WTC11 (cell line): ENCODE data around the gene QRFP. TPM values are rescaled to one million over a fixed set of nuclear protein-coding genes. Genes with fewer than 3 reads are reported as not detected.

Experiments
- ATAC-seq: fragments of 200-7000 bp; cut with Tn5 transposase; 2 replicates; pipeline ENCODE4 v1.10.0; 2021; ENCODE audit warnings: mild to moderate bottlenecking, moderate library complexity
- CTCF ChIA-PET: fragments of 300-600 bp; sonication (Branson Sonifier 250); formaldehyde crosslinking; loops from one replicate; lab custom pipeline; 2021; ENCODE audit warnings: antibody characterized with exemption; lab: Charles Lee
- POLR2A ChIA-PET: fragments of 350-600 bp; sonication (Branson Sonifier 250); formaldehyde crosslinking; loops from one replicate; lab custom pipeline; 2021; ENCODE audit warnings: antibody characterized with exemption; lab: Charles Lee
- DNase-seq: peaks from one replicate; pipeline ENCODE4 v3.0.0; 2021; ENCODE audit warnings: low spot score
- H3K27ac Mint-ChIP-seq: 2 replicates; pipeline ENCODE4 v1.8.0; 2021; ENCODE audit warnings: mixed read lengths
- H3K27me3 Mint-ChIP-seq: 2 replicates; pipeline ENCODE4 v1.8.0; 2021; ENCODE audit warnings: low read depth, mild to moderate bottlenecking, moderate library complexity, mixed read lengths
- H3K36me3 Mint-ChIP-seq: 2 replicates; pipeline ENCODE4 v1.8.0; 2021; ENCODE audit warnings: mixed read lengths
- H3K4me1 Mint-ChIP-seq: 2 replicates; pipeline ENCODE4 v1.8.0; 2022; ENCODE audit warnings: mixed read lengths
- H3K4me3 Mint-ChIP-seq: 2 replicates; pipeline ENCODE4 v1.8.0; 2021; ENCODE audit warnings: mild to moderate bottlenecking, moderate library complexity, mixed read lengths
- H3K9me3 Mint-ChIP-seq: 2 replicates; pipeline ENCODE4 v1.8.0; 2021; ENCODE audit warnings: mixed read lengths
- CREM ChIP-seq: sonication (generic); formaldehyde crosslinking; IDR thresholded peaks from 2 replicates; pipeline ENCODE4 v1.8.1; 2022; ENCODE audit warnings: mild to moderate bottlenecking, missing genetic modification reagents, moderate library complexity
- E2F4 ChIP-seq: sonication (generic); formaldehyde crosslinking; IDR thresholded peaks from 2 replicates; pipeline ENCODE4 v1.8.1; 2022; ENCODE audit warnings: low read depth, mild to moderate bottlenecking, moderate library complexity, missing genetic modification reagents, borderline replicate concordance
- FOXJ3 ChIP-seq: sonication (generic); formaldehyde crosslinking; IDR thresholded peaks from 2 replicates; pipeline ENCODE4 v1.9.0; 2021; ENCODE audit warnings: missing genetic modification reagents, mild to moderate bottlenecking, borderline replicate concordance
- KAT7 ChIP-seq: sonication (generic); formaldehyde crosslinking; IDR thresholded peaks from 2 replicates; pipeline ENCODE4 v1.8.1; 2023; ENCODE audit warnings: missing genetic modification reagents, mild to moderate bottlenecking, borderline replicate concordance
- MXD4 ChIP-seq: fragments of 250-450 bp; sonication (Bioruptor Pico); IDR thresholded peaks from 2 replicates; pipeline ENCODE4 v1.8.0; 2021; ENCODE audit warnings: mild to moderate bottlenecking, moderate library complexity, borderline replicate concordance
- NR1H2 ChIP-seq: sonication (generic); formaldehyde crosslinking; IDR thresholded peaks from 2 replicates; pipeline ENCODE4 v1.9.0; 2021; ENCODE audit warnings: mild to moderate bottlenecking, moderate library complexity, missing genetic modification reagents
- RELA ChIP-seq: sonication (generic); formaldehyde crosslinking; IDR thresholded peaks from 2 replicates; pipeline ENCODE4 v1.8.1; 2022; ENCODE audit warnings: missing genetic modification reagents, mild to moderate bottlenecking, borderline replicate concordance
- SMAD4 ChIP-seq: sonication (generic); formaldehyde crosslinking; IDR thresholded peaks from 2 replicates; pipeline ENCODE4 v1.8.0; 2022; ENCODE audit warnings: mild to moderate bottlenecking, missing genetic modification reagents
- SOX15 ChIP-seq: fragments of 250-450 bp; sonication (Bioruptor Pico); IDR thresholded peaks from 2 replicates; pipeline ENCODE4 v1.9.0; 2021; ENCODE audit warnings: mild to moderate bottlenecking
- TCF7 ChIP-seq: sonication (generic); formaldehyde crosslinking; IDR thresholded peaks from 2 replicates; pipeline ENCODE4 v1.8.0; 2022; ENCODE audit warnings: mild to moderate bottlenecking, low read depth, missing genetic modification reagents, moderate library complexity
- TP53 ChIP-seq: sonication (generic); formaldehyde crosslinking; IDR thresholded peaks from 2 replicates; pipeline ENCODE4 v1.8.1; 2023; ENCODE audit warnings: mild to moderate bottlenecking, missing genetic modification reagents
- ZNF138 ChIP-seq: sonication (generic); formaldehyde crosslinking; conservative IDR thresholded peaks from 2 replicates; pipeline ENCODE4 v1.8.1; 2022; ENCODE audit warnings: mild to moderate bottlenecking, moderate library complexity, missing genetic modification reagents
- ZNF219 ChIP-seq: sonication (generic); formaldehyde crosslinking; IDR thresholded peaks from 2 replicates; pipeline ENCODE4 v1.8.0; 2023; ENCODE audit warnings: missing genetic modification reagents, mild to moderate bottlenecking, borderline replicate concordance
- ZNF317 ChIP-seq: sonication (generic); formaldehyde crosslinking; IDR thresholded peaks from 2 replicates; pipeline ENCODE4 v1.8.1; 2023; ENCODE audit warnings: low read depth, mild to moderate bottlenecking, moderate library complexity, missing genetic modification reagents, borderline replicate concordance
- ZSCAN18 ChIP-seq: fragments of 250-450 bp; sonication (Bioruptor Pico); IDR thresholded peaks from 2 replicates; pipeline ENCODE4 v2.1.2; 2022; ENCODE audit warnings: mild to moderate bottlenecking, moderate library complexity
- total RNA-seq: library from RNA; stranded (reverse); gene quantifications from 3 replicates; pipeline ENCODE4 v1.2.3, GENCODE V29; 2021
- TF ChIP-seq, protein P1 (sequence below): sonication (generic); formaldehyde crosslinking; conservative IDR thresholded peaks from 2 replicates; pipeline ENCODE4 v1.8.1; 2023; ENCODE audit warnings: mild to moderate bottlenecking, low read depth, missing genetic modification reagents, moderate library complexity
- TF ChIP-seq, protein P2 (sequence below): sonication (generic); formaldehyde crosslinking; IDR thresholded peaks from 2 replicates; pipeline ENCODE4 v1.8.0; 2023; ENCODE audit warnings: mild to moderate bottlenecking, missing genetic modification reagents
- TF ChIP-seq, protein P3 (sequence below): sonication (generic); formaldehyde crosslinking; IDR thresholded peaks from 2 replicates; pipeline ENCODE4 v1.8.1; 2023; ENCODE audit warnings: mild to moderate bottlenecking, missing genetic modification reagents
- TF ChIP-seq, protein P4 (sequence below): sonication (generic); formaldehyde crosslinking; IDR thresholded peaks from 2 replicates; pipeline ENCODE4 v1.8.1; 2023; ENCODE audit warnings: mild to moderate bottlenecking, moderate library complexity, missing genetic modification reagents

QRFP gene
- total RNA-seq, 1 experiment from 2014 or later = not detected

DNA sequence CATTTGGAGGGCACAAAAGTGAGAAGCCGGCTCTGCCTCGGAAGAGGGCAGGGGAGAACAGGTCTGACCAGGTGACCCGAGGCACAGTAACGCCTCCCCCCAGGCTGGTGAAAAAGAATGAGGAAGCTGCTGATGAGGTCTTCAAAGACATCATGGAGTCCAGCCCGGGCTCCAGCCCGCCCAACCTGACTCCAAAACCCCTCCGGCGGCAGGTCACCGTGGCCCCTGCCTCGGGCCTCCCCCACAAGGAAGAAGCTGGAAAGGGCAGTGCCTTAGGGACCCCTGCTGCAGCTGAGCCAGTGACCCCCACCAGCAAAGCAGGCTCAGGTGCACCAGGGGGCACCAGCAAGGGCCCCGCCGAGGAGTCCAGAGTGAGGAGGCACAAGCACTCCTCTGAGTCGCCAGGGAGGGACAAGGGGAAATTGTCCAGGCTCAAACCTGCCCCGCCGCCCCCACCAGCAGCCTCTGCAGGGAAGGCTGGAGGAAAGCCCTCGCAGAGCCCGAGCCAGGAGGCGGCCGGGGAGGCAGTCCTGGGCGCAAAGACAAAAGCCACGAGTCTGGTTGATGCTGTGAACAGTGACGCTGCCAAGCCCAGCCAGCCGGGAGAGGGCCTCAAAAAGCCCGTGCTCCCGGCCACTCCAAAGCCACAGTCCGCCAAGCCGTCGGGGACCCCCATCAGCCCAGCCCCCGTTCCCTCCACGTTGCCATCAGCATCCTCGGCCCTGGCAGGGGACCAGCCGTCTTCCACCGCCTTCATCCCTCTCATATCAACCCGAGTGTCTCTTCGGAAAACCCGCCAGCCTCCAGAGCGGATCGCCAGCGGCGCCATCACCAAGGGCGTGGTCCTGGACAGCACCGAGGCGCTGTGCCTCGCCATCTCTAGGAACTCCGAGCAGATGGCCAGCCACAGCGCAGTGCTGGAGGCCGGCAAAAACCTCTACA, 11.8 kb downstream of the QRFP start:
- H3K27ac Mint-ChIP-seq = peak overlapping the region; percentile 70
- H3K9me3 Mint-ChIP-seq = no peaks in the 10 kb centered on the region
- DNase-seq (no peak), ATAC-seq (no peak)
- no peak overlapping the region for H3K4me3 Mint-ChIP-seq
- H3K36me3 Mint-ChIP-seq = peaks cover 56% of the 10 kb centered on the region
- ChIA-PET POLR2A (interaction anchor here (0.7 to 0.9 kb wide), 2 partner anchors 29 to 182 kb away, joined by 4 read pairs; no protein-coding TSS in a partner anchor), CTCF (interaction anchor here (1.2 to 4.3 kb wide), 8 partner anchors 18 to 184 kb away, joined by 3 to 24 read pairs (median 5); no protein-coding TSS in a partner anchor)
- H3K4me1 Mint-ChIP-seq = peaks cover 10% of the 10 kb centered on the region
- H3K27me3 Mint-ChIP-seq = no peaks in the 10 kb centered on the region
- TF ChIP-seq E2F4 (no peak), TCF7 (CRISPR knock-in tag) (no peak), KAT7 (no peak), FOXJ3 (no peak), ZNF138 (CRISPR knock-in tag) (no peak), SMAD4 (CRISPR knock-in tag) (no peak), RELA (CRISPR knock-in tag) (no peak), CREM (no peak), ZNF219 (CRISPR knock-in tag) (no peak), NR1H2 (CRISPR knock-in tag) (no peak), SOX15 (no peak), MXD4 (no peak), TP53 (no peak), ZNF317 (no peak), ZSCAN18 (no peak)
- TF ChIP-seq, protein P1, sequence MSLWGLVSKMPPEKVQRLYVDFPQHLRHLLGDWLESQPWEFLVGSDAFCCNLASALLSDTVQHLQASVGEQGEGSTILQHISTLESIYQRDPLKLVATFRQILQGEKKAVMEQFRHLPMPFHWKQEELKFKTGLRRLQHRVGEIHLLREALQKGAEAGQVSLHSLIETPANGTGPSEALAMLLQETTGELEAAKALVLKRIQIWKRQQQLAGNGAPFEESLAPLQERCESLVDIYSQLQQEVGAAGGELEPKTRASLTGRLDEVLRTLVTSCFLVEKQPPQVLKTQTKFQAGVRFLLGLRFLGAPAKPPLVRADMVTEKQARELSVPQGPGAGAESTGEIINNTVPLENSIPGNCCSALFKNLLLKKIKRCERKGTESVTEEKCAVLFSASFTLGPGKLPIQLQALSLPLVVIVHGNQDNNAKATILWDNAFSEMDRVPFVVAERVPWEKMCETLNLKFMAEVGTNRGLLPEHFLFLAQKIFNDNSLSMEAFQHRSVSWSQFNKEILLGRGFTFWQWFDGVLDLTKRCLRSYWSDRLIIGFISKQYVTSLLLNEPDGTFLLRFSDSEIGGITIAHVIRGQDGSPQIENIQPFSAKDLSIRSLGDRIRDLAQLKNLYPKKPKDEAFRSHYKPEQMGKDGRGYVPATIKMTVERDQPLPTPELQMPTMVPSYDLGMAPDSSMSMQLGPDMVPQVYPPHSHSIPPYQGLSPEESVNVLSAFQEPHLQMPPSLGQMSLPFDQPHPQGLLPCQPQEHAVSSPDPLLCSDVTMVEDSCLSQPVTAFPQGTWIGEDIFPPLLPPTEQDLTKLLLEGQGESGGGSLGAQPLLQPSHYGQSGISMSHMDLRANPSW (CRISPR knock-in tag) = no peak
- TF ChIP-seq, protein P2, sequence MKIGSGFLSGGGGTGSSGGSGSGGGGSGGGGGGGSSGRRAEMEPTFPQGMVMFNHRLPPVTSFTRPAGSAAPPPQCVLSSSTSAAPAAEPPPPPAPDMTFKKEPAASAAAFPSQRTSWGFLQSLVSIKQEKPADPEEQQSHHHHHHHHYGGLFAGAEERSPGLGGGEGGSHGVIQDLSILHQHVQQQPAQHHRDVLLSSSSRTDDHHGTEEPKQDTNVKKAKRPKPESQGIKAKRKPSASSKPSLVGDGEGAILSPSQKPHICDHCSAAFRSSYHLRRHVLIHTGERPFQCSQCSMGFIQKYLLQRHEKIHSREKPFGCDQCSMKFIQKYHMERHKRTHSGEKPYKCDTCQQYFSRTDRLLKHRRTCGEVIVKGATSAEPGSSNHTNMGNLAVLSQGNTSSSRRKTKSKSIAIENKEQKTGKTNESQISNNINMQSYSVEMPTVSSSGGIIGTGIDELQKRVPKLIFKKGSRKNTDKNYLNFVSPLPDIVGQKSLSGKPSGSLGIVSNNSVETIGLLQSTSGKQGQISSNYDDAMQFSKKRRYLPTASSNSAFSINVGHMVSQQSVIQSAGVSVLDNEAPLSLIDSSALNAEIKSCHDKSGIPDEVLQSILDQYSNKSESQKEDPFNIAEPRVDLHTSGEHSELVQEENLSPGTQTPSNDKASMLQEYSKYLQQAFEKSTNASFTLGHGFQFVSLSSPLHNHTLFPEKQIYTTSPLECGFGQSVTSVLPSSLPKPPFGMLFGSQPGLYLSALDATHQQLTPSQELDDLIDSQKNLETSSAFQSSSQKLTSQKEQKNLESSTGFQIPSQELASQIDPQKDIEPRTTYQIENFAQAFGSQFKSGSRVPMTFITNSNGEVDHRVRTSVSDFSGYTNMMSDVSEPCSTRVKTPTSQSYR (CRISPR knock-in tag) = no peak
- TF ChIP-seq, protein P3, sequence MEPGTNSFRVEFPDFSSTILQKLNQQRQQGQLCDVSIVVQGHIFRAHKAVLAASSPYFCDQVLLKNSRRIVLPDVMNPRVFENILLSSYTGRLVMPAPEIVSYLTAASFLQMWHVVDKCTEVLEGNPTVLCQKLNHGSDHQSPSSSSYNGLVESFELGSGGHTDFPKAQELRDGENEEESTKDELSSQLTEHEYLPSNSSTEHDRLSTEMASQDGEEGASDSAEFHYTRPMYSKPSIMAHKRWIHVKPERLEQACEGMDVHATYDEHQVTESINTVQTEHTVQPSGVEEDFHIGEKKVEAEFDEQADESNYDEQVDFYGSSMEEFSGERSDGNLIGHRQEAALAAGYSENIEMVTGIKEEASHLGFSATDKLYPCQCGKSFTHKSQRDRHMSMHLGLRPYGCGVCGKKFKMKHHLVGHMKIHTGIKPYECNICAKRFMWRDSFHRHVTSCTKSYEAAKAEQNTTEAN (CRISPR knock-in tag) = no peak
- TF ChIP-seq, protein P4, sequence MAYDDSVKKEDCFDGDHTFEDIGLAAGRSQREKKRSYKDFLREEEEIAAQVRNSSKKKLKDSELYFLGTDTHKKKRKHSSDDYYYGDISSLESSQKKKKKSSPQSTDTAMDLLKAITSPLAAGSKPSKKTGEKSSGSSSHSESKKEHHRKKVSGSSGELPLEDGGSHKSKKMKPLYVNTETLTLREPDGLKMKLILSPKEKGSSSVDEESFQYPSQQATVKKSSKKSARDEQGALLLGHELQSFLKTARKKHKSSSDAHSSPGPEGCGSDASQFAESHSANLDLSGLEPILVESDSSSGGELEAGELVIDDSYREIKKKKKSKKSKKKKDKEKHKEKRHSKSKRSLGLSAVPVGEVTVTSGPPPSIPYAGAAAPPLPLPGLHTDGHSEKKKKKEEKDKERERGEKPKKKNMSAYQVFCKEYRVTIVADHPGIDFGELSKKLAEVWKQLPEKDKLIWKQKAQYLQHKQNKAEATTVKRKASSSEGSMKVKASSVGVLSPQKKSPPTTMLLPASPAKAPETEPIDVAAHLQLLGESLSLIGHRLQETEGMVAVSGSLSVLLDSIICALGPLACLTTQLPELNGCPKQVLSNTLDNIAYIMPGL (CRISPR knock-in tag) = no peak
